ENCODE results near the gene STK32C. TPM values are rescaled to one million over a fixed set of nuclear protein-coding genes. Genes with fewer than 3 reads are reported as not detected.

STK32C gene
- total RNA-seq, 3 donors from 2014 or later = 5.6 to 12.8 (median 11.7) TPM

DNA sequence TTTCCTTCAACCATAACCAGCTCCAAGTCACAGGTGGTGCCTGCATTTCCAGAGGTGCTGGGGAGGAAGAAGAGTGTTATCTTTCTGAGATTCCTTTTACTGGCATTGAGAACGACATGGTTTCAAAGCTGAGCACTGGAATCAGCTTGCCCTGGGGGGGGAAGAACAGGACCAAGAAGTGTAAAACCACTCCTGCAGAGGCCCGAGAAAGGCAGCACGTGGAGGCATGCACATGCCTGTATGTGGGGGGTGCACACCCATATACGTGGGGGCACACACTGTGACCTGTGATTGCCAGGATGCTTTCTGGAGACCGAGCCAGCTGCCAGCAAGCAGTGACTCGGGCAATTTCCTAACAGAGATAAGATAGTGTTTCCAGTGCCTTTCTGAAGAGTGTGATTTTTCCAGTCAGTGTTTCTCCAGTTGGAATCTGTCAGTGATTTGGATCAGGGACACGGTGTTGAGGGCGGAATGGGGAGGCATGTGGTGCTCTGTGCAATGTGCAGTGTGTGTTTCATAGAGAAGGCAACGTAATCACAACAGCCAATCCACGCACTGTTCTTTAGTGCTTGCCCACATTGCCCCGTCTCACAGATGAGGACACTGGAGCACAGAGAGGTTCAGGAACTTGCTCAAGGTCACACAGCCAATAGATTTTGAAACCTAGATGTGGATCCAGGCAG is 28.5 kb upstream of the STK32C start:
- Histone ChIP-seq H3K27me3 (no peaks in the 10 kb centered on the region), H3K36me3 (no peaks in the 10 kb centered on the region), H3K9me3 (no peaks in the 10 kb centered on the region), H3K4me3 (peak overlapping the region in 2 of 3 donors; percentile 21 to 57), H3K4me1 (peaks cover 0 to 6% of the 10 kb centered on the region in 2 donors), H3K27ac (no peak overlapping the region)
- intact Hi-C loops (cut with DNase I; ENCODE audit: low total_unique reads) = no loop called here
- DNase-seq (ENCODE audit: low spot score in 2 of 2) = no peak
- TF ChIP-seq, protein P1, sequence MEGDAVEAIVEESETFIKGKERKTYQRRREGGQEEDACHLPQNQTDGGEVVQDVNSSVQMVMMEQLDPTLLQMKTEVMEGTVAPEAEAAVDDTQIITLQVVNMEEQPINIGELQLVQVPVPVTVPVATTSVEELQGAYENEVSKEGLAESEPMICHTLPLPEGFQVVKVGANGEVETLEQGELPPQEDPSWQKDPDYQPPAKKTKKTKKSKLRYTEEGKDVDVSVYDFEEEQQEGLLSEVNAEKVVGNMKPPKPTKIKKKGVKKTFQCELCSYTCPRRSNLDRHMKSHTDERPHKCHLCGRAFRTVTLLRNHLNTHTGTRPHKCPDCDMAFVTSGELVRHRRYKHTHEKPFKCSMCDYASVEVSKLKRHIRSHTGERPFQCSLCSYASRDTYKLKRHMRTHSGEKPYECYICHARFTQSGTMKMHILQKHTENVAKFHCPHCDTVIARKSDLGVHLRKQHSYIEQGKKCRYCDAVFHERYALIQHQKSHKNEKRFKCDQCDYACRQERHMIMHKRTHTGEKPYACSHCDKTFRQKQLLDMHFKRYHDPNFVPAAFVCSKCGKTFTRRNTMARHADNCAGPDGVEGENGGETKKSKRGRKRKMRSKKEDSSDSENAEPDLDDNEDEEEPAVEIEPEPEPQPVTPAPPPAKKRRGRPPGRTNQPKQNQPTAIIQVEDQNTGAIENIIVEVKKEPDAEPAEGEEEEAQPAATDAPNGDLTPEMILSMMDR (IDR thresholded peaks at IDR 0.05) = no peak
- TF ChIP-seq POLR2A (IDR thresholded peaks at IDR 0.05) (no peak), POLR2AphosphoS5 (IDR thresholded peaks at IDR 0.05) (no peak)

DNA sequence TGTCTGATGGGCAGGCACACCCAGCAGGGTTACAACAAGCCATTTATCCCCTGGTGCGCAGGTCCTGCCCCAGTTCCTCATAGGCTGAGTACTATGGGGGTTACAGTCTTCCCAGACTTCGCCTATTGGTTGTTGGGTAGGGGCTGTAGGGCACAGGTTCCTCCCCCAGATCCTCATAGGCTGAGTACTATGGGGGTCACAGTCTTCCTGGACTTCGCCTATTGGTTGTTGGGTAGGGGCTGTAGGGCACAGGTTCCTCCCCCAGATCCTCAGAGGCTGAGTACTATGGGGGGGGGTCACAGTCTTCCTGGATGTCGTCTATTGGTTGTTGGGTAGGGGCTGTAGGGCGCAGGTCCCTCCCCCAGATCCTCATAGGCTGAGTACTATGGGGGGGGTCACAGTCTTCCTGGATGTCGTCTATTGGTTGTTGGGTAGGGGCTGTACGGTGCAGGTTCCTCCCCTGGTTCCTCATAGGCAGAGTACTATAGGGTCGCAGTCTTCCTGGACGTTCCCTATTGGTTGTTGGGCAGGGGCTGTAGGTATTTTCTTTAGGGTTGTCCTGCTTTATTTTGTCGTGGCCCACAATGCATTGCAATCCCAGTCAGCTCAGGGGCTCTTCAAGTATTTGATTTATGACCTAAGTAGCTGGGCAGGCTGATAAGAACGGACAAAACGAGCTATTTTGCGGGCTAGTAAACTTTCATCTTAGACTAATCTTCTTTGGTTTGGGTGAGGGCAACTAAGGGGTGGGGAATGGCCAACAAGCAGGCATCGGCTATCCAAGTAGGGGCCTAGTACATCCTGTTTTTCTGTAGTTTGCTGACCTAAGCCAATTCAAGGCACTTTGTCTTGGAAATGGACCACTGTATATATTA is 27.7 kb upstream of the STK32C start:
- no peaks in the 10 kb centered on the region for H3K9me3 ChIP-seq
- intact Hi-C loops (cut with DNase I; ENCODE audit: low total_unique reads) = no loop called here
- no peak for TF ChIP-seq POLR2AphosphoS5 (IDR thresholded peaks at IDR 0.05)
- TF ChIP-seq, protein P1 (IDR thresholded peaks at IDR 0.05) = no peak
- no peak for TF ChIP-seq POLR2A (IDR thresholded peaks at IDR 0.05)
- no peak for DNase-seq (ENCODE audit: low spot score in 2 of 2)
- peaks cover 0 to 6% of the 10 kb centered on the region in 2 donors for H3K4me1 ChIP-seq
- H3K27me3 ChIP-seq = no peaks in the 10 kb centered on the region
- H3K36me3 ChIP-seq = no peaks in the 10 kb centered on the region
- no peak overlapping the region for H3K27ac ChIP-seq
- H3K4me3 ChIP-seq = no peak overlapping the region

DNA sequence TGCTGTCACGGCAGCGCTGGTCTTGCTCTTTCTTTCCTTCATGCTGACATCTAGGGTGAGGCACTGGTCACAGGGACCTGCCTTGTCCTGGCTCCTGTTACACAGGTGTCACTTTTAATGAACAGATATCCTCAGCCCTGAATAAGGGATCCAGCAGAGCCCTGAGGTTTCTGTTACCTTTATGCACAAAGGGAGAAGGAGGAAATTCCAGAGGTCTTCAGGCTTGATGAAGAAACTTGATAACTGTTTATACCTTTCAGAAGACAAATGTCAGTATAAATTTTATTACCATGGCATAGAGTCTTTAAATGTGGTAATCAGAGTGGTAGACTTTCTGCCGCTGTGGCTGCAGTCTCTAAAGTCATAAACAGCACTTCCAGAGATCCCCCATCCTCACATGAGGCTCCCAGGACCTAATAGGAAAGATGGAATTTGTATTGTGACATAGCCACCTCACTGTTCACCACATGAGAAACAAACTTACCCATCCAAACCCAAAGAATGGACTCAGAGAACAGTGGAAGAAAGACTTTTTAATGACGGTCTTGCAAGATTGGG is 27.0 kb upstream of the STK32C start:
- DNase-seq (ENCODE audit: low spot score in 2 of 2) = no peak
- Histone ChIP-seq H3K4me3 (no peak overlapping the region), H3K36me3 (no peaks in the 10 kb centered on the region), H3K9me3 (no peaks in the 10 kb centered on the region), H3K27ac (no peak overlapping the region), H3K4me1 (peaks cover 0 to 6% of the 10 kb centered on the region in 2 donors), H3K27me3 (no peaks in the 10 kb centered on the region)
- intact Hi-C loops (cut with DNase I; ENCODE audit: low total_unique reads) = no loop called here
- TF ChIP-seq POLR2A (IDR thresholded peaks at IDR 0.05) = no peak

DNA sequence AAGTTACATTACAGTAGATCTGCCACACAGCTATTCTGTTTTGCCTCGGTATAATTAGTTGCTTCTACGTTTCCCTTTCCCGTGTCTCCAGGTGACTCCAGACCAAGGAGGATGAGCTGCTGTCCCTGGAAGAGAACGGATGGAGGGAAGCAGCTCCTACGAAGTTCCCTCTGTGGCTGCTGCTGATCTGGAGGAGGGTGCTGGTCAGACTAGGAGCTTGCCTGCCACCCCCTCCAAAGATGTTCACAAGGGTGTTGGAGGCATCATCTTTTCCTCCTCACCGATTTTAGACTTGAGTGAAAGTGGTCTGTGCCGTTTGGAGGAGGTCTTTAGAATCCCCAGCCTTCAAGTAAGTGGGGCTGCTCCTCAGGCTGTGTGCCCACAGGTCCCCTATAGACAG is 25.6 kb upstream of the STK32C start:
- Histone ChIP-seq H3K4me3 (no peak overlapping the region), H3K27me3 (no peaks in the 10 kb centered on the region), H3K27ac (no peak overlapping the region), H3K36me3 (no peaks in the 10 kb centered on the region), H3K9me3 (no peaks in the 10 kb centered on the region), H3K4me1 (peaks cover 0 to 6% of the 10 kb centered on the region in 2 donors)
- DNase-seq (ENCODE audit: low spot score in 2 of 2) = no peak
- intact Hi-C loops (cut with DNase I; ENCODE audit: low total_unique reads) = no loop called here
- TF ChIP-seq, protein P1 (IDR thresholded peaks at IDR 0.05) = no peak
- no peak for TF ChIP-seq POLR2A (IDR thresholded peaks at IDR 0.05)
- TF ChIP-seq POLR2AphosphoS5 (IDR thresholded peaks at IDR 0.05) = no peak

DNA sequence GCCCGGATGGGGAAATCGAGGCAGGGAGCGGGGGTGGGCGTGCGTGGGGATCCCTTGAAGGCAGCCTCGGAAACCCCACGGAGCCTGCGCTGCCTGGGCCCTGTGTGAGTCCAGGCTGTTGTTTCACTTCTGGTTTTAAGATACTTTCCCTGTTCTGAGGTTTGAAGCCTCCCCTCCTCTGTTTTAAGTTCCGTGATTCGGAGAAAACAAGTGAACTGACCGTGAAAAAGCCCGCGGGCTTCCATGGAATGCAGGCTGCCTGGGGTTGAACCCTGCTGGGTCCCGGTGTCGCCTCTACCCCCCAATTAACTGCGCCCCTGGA is 24.6 kb upstream of the STK32C start:
- H3K27ac ChIP-seq = peak overlapping the region; percentile 79 to 88
- no peaks in the 10 kb centered on the region for H3K36me3 ChIP-seq
- intact Hi-C loops (cut with DNase I; ENCODE audit: low total_unique reads) = no loop called here
- peaks cover 0 to 6% of the 10 kb centered on the region in 2 donors for H3K4me1 ChIP-seq
- TF ChIP-seq POLR2AphosphoS5 (IDR thresholded peaks at IDR 0.05) (no peak), POLR2A (IDR thresholded peaks at IDR 0.05) (no peak)
- TF ChIP-seq, protein P1 (IDR thresholded peaks at IDR 0.05) = no peak
- DNase-seq (ENCODE audit: low spot score in 2 of 2) = no peak
- H3K27me3 ChIP-seq = no peaks in the 10 kb centered on the region
- H3K9me3 ChIP-seq = no peaks in the 10 kb centered on the region
- peak overlapping the region; percentile 74 to 91 (median 87) for H3K4me3 ChIP-seq

Data from breast epithelium (tissue), 4 donors.